Right atrium auricular region (tissue), 2 donors: ENCODE measurements around the gene AFAP1. TPM values are rescaled to one million over a fixed set of nuclear protein-coding genes. Genes with fewer than 3 reads are reported as not detected.

ENCODE experiments used
- DNase-seq: peaks from one replicate; pipeline ENCODE4 v3.0.0-alpha.2; 2019; ENCODE audit warnings: low spot score
- H3K27ac ChIP-seq, 2 donors: fragments of 200-600 bp; sonication (generic); 1 replicate in 1 of 2; 2 replicates in 1 of 2; pipeline ENCODE4 v1.5.1; 2016 to 2019
- H3K27me3 ChIP-seq, 2 donors: fragments of 200-600 bp; sonication (generic); one replicate each; pipeline versions ENCODE4 v1.5.1 to v1.6.0; 2017 to 2019
- H3K36me3 ChIP-seq: fragments of 200-600 bp; sonication (generic); one replicate; pipeline ENCODE4 v1.5.1; 2016
- H3K4me1 ChIP-seq, 2 donors: fragments of 200-600 bp; sonication (generic); one replicate each; pipeline versions ENCODE4 v1.5.1 to v1.6.0; 2017 to 2019
- H3K4me3 ChIP-seq, 2 donors: fragments of 200-600 bp; sonication (generic); 1 replicate in 1 of 2; 2 replicates in 1 of 2; pipeline ENCODE4 v1.5.1; 2017 to 2019; ENCODE audit warnings: mild to moderate bottlenecking in 1 of 2, moderate library complexity in 1 of 2
- H3K9me3 ChIP-seq, 2 donors: fragments of 200-600 bp; sonication (generic); one replicate each; pipeline ENCODE4 v1.5.1; 2019
- total RNA-seq, 2 donors: library from RNA; depleted of rRNA; stranded (reverse); fragments of >200 nt; gene quantifications; one replicate each; pipeline ENCODE4 v1.1.0, GENCODE V29; 2016
- TF ChIP-seq, protein P1 (sequence below), 2 donors: fragments of 200-600 bp; sonication (generic); IDR thresholded peaks; one replicate each; pipeline ENCODE4 v1.5.1; 2019; ENCODE audit warnings: antibody characterized with exemption in 2 of 2

Gene AFAP1
- total RNA-seq, 2 donors from 2014 or later: 16.2 to 27.2 TPM

DNA sequence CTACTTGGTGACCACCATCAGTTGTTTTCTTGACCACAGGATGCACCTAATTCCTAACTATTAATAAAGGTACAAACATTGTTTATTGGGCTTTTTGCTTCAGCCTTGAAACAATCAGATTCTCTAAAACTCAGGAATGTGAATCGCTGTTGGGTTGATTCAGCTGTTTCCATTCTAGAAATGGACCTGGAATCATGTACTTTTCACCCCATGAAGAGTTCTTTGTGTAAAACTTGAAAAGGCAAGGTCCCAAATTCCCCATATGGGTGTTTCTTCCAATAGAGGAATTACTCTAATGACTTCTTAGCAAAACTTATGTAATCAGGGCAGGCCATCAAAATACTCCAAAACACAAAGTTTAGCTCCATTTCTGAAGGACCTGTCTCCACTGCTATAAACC lies 7.4 kb downstream of the AFAP1 start:
- Histone ChIP-seq H3K27ac (no peak overlapping the region), H3K4me1 (peaks cover 0 to 25% of the 10 kb centered on the region in 2 donors), H3K36me3 (no peaks in the 10 kb centered on the region), H3K27me3 (no peaks in the 10 kb centered on the region), H3K9me3 (no peaks in the 10 kb centered on the region), H3K4me3 (no peak overlapping the region)
- DNase-seq: no peak
- TF ChIP-seq, protein P1, sequence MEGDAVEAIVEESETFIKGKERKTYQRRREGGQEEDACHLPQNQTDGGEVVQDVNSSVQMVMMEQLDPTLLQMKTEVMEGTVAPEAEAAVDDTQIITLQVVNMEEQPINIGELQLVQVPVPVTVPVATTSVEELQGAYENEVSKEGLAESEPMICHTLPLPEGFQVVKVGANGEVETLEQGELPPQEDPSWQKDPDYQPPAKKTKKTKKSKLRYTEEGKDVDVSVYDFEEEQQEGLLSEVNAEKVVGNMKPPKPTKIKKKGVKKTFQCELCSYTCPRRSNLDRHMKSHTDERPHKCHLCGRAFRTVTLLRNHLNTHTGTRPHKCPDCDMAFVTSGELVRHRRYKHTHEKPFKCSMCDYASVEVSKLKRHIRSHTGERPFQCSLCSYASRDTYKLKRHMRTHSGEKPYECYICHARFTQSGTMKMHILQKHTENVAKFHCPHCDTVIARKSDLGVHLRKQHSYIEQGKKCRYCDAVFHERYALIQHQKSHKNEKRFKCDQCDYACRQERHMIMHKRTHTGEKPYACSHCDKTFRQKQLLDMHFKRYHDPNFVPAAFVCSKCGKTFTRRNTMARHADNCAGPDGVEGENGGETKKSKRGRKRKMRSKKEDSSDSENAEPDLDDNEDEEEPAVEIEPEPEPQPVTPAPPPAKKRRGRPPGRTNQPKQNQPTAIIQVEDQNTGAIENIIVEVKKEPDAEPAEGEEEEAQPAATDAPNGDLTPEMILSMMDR (IDR thresholded peaks at IDR 0.05): no peak

DNA sequence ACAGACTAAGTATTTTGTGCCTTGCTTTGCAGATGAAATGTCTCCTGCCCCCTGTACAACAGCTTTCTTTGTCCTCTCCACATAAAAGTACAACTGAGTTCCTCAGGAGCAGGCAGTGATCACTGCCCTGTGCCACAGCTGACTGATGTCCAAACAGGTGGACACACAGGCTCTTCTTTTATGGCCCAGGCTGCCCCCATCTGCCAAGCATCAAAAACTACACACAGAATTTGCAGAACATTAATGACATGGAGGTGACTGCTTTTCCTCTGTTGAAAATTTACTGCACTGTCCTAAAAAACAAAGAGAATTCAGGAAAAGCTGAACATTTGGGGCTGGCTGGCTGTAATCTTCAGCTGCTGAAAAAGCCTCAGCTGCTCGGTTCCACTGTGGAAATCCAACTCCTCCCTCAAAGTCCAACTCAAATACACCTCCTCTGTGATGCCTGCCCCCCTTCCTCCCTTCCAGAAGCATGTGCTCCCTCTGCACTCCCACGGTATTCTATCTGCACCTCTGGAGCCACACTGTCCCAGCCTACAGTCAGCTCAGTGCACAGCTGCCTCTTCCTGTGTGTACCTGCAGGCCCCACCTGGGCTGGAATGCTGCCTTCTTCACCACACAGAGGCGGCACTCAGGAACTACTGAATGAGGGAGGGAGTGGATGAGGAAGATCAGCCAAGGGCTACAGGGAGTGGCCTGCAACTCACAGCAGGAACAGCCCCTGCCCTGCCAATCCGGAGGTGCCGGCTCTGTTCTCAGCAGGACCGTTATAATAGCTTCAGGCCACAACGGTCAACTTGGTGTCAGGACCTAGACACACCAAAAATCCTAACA lies 10.3 kb downstream of the AFAP1 start:
- no peak for DNase-seq
- TF ChIP-seq, protein P1 (IDR thresholded peaks at IDR 0.05): peak in 1 of 2 donors; percentile 51
- Histone ChIP-seq H3K4me1 (peaks cover 0 to 24% of the 10 kb centered on the region in 2 donors), H3K4me3 (no peak overlapping the region), H3K27ac (peak overlapping the region; percentile 45 to 69), H3K36me3 (no peaks in the 10 kb centered on the region), H3K9me3 (no peaks in the 10 kb centered on the region), H3K27me3 (no peaks in the 10 kb centered on the region)

DNA sequence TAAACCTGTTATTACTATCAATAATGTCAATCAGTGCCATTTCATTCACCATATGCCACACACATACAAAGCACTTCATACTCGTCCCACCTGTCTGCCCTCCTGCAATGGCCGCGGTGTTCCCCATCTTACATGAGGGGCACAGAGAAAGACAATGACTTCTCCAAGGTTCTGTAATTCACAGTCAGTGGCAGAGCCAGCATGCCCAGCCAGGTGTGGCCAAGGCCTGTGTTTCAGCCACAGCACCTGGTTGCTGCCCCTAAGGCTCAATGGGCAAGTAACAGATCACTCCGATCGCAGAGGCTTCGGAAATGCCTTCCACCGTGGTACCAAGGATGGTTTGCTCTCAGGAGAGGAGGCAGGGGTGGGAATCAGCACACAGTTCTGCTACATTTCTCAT lies 10.9 kb downstream of the AFAP1 start:
- Histone ChIP-seq H3K4me1 (peaks cover 0 to 30% of the 10 kb centered on the region in 2 donors), H3K27me3 (no peaks in the 10 kb centered on the region), H3K4me3 (no peak overlapping the region), H3K27ac (peak overlapping the region in 1 of 2 donors; percentile 69), H3K9me3 (no peaks in the 10 kb centered on the region), H3K36me3 (no peaks in the 10 kb centered on the region)
- TF ChIP-seq, protein P1 (IDR thresholded peaks at IDR 0.05): no peak
- no peak for DNase-seq

DNA sequence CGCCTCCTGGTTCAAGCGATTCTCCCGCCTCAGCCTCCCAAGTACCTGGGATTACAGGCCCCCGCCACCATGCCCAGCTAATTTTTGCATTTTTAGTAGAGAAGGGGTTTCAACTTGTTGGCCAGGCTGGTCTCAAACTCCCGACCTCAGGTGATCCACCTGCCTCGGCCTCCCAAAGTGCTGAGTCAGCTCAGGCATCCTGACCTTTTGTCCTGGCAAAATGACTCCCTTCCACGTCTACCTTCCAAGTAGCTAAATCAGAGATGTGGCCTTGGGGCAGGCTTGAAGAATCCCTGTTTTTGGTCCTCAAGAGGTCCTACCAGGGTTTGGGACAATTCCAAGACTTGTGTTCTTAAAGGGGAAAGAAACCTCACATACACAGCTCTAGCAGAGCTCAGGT lies 12.8 kb downstream of the AFAP1 start:
- H3K36me3 ChIP-seq: no peaks in the 10 kb centered on the region
- H3K9me3 ChIP-seq: no peaks in the 10 kb centered on the region
- H3K27me3 ChIP-seq: no peaks in the 10 kb centered on the region
- DNase-seq: no peak
- TF ChIP-seq, protein P1 (IDR thresholded peaks at IDR 0.05): no peak
- H3K4me1 ChIP-seq: peaks cover 0 to 30% of the 10 kb centered on the region in 2 donors
- H3K4me3 ChIP-seq: no peak overlapping the region
- H3K27ac ChIP-seq: no peak overlapping the region

GRCh38 chr4:7924570-7924969 lies 15.1 kb downstream of the AFAP1 start:
- no peak for DNase-seq
- no peak overlapping the region for H3K4me3 ChIP-seq
- no peaks in the 10 kb centered on the region for H3K27me3 ChIP-seq
- TF ChIP-seq, protein P1 (IDR thresholded peaks at IDR 0.05): no peak
- peaks cover 0 to 18% of the 10 kb centered on the region in 2 donors for H3K4me1 ChIP-seq
- H3K36me3 ChIP-seq: no peaks in the 10 kb centered on the region
- H3K27ac ChIP-seq: no peak overlapping the region
- H3K9me3 ChIP-seq: no peaks in the 10 kb centered on the region
